IPS-15b (cell line): ENCODE data around the gene CAPN11.

Experiments used
- H3K27me3 ChIP-seq: one replicate; pipeline ENCODE4 v1.6.1; 2013; ENCODE audit warnings: low read length; ENCODE audit not compliant: control insufficient read depth, insufficient read depth
- H3K36me3 ChIP-seq: one replicate; pipeline ENCODE4 v1.6.1; 2013; ENCODE audit warnings: low read length; ENCODE audit not compliant: control insufficient read depth, insufficient read depth
- H3K4me1 ChIP-seq: one replicate; pipeline ENCODE4 v1.6.1; 2013; ENCODE audit warnings: mild to moderate bottlenecking, low read length; ENCODE audit not compliant: control insufficient read depth, insufficient read depth
- H3K4me3 ChIP-seq: one replicate; pipeline ENCODE4 v1.5.1; 2013; ENCODE audit warnings: low read depth, low read length
- H3K9ac ChIP-seq: one replicate; pipeline ENCODE4 v1.6.1; 2013; ENCODE audit warnings: low read depth, mild to moderate bottlenecking, low read length
- H3K9me3 ChIP-seq: one replicate; pipeline ENCODE4 v1.6.1; 2013; ENCODE audit warnings: mild to moderate bottlenecking, low read length; ENCODE audit not compliant: control insufficient read depth, insufficient read depth

Gene CAPN11

DNA sequence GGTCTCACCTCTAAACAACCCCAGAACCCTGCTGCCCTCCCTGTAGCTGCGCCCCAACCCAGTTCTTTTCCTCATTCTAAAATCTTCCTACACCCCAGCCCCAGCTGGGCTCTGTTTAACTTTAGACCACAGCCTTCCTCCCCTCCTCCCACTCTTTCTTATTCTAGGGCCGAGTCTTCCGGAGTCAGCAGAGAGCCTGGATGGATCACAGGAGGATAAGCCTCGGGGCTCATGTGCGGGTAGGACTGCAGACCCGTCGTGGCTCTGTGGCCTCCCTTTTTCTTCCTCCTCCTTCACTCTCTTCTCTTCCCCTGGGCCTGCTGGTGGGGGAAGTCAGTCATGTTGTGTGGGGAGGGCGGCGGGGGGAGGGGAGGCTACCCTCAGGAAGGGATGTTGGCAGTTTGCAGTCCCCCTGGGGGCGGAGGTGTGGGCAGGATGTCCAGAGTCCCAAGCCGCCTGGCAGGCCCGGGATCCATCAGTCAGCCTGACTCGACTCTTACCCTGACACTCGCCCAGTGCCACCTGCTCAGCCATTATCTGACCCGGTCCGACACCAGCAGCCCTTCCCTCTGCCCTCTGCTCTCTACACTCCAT lies 8.1 kb downstream of the CAPN11 start:
- Histone ChIP-seq H3K9ac (peak overlapping the region; percentile 2), H3K4me3 (no peak overlapping the region), H3K27me3 (peaks cover 3% of the 10 kb centered on the region), H3K9me3 (no peaks in the 10 kb centered on the region), H3K4me1 (peaks cover 12% of the 10 kb centered on the region), H3K36me3 (no peaks in the 10 kb centered on the region)

DNA sequence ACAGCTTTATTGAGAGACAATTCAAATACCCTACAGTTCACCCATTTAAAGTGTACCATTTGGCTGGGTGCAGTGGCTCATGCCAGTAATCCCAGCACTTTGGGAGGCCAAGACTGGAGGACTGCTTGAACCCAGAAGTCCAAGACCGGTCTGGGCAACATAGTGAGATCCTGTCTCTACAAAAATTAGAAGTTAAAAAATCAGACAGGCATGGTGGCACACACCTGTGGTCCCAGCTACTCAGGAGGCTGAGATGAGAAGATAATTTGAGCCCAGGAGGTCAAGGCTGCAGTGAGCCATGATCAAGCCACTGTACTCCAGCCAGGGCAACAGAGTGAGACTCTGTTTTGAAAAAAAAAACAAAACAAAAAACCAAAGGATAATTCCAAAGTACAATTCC lies 8.9 kb downstream of the CAPN11 start:
- Histone ChIP-seq H3K9me3 (no peaks in the 10 kb centered on the region), H3K9ac (no peak overlapping the region), H3K4me1 (peaks cover 12% of the 10 kb centered on the region), H3K4me3 (no peak overlapping the region), H3K27me3 (peaks cover 2% of the 10 kb centered on the region), H3K36me3 (no peaks in the 10 kb centered on the region)

DNA sequence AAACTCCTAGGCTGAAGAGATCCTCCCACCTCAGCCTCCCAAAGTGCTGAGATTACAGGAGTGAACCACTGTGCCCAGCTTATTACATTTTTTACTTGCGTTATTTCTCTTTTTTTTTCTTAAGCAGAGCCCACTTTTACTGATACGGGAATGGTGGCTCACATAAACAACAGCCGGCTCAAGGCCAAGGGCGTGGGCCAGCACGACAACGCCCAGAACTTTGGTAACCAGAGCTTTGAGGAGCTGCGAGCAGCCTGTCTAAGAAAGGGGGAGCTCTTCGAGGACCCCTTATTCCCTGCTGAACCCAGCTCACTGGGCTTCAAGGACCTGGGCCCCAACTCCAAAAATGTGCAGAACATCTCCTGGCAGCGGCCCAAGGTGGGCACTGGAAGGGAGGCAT lies 10.5 kb downstream of the CAPN11 start:
- H3K9me3 ChIP-seq, result no peaks in the 10 kb centered on the region
- no peaks in the 10 kb centered on the region for H3K36me3 ChIP-seq
- H3K9ac ChIP-seq, result no peak overlapping the region
- peaks cover 11% of the 10 kb centered on the region for H3K4me1 ChIP-seq
- H3K4me3 ChIP-seq, result no peak overlapping the region
- H3K27me3 ChIP-seq, result no peaks in the 10 kb centered on the region

DNA sequence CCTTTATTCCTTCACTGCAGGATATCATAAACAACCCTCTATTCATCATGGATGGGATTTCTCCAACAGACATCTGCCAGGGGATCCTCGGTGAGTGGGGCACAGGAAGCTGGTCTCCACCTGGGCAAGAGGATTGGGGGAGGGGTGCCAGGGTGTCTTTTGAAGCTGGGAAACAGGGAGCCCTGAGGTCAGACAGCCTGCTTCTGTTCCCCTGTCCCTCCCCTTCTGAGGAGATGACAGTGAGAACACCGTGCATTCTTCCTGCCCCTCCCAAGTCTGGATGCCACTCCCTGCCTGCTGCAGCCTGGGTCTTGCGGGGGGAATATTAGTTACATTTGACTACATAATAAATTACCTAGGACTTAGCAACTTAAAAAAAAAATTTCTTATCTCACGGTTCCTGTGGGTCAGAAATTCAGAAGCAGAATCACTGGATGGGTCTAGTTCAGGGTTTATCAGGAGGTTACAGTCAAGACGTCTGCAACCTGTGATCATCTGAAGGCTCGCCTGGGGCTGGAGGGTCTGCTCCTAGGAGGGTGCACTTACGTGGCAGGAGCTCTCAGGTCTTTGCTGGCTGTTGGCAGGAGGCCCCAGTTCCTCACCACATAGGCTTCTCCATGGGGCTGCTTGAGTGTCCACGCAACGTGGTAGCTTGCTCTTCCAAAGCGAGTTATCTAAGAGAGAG lies 11.4 kb downstream of the CAPN11 start:
- no peaks in the 10 kb centered on the region for H3K36me3 ChIP-seq
- peaks cover 10% of the 10 kb centered on the region for H3K4me1 ChIP-seq
- no peak overlapping the region for H3K9ac ChIP-seq
- no peaks in the 10 kb centered on the region for H3K27me3 ChIP-seq
- no peaks in the 10 kb centered on the region for H3K9me3 ChIP-seq
- no peak overlapping the region for H3K4me3 ChIP-seq

DNA sequence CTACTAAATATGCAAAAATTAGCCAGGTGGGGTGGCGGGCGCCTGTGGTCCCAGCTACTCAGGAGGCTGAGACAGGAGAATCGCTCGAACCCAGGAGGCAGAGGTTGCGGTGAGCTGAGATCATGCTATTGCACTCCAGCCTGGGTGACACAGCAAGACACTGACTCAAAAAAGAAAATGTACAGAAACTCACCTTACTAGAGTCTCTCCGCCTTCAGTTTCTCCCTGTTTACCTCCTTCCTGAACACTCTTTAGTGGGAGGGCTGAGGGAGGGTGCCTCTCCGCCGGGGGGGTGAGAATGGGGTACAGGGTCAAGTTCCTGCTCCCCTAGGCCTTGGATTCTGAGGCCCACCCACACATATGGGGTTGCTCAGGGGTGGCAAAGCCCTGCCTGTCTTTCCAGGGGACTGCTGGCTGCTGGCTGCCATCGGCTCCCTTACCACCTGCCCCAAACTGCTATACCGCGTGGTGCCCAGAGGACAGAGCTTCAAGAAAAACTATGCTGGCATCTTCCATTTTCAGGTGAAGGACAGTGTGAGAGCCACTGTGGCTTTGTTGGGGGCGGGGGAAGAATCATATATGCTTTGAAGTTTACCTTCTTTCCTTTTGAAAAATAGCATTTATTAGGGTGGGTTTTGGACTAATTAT lies 13.4 kb downstream of the CAPN11 start:
- Histone ChIP-seq H3K9me3 (no peaks in the 10 kb centered on the region), H3K27me3 (no peaks in the 10 kb centered on the region), H3K4me3 (no peak overlapping the region), H3K36me3 (no peaks in the 10 kb centered on the region), H3K9ac (no peak overlapping the region), H3K4me1 (peaks cover under 1% of the 10 kb centered on the region)

DNA sequence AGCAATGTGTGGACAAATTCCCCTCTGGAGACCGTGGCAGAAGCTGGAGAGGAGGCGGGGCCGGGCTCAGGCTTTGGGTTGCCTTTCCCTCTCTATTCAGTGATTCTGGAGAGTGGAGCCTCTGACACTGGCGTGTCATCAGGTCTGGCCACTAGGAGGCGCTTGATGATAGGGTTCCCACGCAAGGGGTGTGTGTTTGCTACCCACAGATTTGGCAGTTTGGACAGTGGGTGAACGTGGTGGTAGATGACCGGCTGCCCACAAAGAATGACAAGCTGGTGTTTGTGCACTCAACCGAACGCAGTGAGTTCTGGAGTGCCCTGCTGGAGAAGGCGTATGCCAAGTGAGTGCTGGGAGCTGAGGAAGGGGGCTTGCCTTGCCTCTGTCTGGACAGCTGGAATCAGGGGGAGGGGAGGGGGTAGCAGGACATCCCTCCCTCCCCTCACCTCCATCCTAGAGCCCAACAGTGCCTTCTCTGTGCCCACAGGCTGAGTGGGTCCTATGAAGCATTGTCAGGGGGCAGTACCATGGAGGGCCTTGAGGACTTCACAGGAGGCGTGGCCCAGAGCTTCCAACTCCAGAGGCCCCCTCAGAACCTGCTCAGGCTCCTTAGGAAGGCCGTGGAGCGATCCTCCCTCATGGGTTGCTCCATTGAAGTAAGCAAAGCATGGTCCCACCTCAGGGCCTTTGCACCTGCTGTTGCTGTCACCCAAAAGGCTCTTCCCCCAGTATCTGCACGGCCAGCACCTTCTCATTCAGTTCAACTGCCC lies 14.3 kb downstream of the CAPN11 start:
- Histone ChIP-seq H3K9me3 (no peaks in the 10 kb centered on the region), H3K4me3 (no peak overlapping the region), H3K4me1 (no peaks in the 10 kb centered on the region), H3K27me3 (no peaks in the 10 kb centered on the region), H3K36me3 (no peaks in the 10 kb centered on the region), H3K9ac (no peak overlapping the region)

DNA sequence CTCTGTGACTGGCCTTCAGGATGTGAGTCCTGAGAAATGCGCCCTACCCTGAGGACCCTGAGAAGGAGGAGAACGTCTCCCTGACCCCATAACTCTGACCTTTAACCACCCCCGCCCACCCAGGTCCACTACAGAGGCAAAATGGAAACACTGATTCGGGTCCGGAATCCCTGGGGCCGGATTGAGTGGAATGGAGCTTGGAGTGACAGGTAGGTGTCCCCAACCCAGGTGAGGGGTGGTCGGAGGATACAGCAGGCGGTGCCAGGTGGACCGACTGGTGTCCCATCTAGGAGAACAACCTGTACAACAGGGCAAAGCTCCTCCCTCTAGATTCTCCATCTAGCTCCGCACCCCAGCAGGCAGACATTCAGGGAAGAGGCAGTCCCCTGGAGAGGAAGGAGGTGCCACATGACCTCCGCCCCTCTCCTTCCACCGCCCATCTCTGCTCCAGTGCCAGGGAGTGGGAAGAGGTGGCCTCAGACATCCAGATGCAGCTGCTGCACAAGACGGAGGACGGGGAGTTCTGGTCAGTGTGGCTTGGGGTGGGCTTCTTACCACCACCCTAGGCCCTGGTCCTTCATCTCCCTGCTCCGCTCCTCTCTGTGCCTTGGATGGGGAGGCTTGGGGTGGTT lies 17.6 kb downstream of the CAPN11 start:
- H3K27me3 ChIP-seq, result no peaks in the 10 kb centered on the region

DNA sequence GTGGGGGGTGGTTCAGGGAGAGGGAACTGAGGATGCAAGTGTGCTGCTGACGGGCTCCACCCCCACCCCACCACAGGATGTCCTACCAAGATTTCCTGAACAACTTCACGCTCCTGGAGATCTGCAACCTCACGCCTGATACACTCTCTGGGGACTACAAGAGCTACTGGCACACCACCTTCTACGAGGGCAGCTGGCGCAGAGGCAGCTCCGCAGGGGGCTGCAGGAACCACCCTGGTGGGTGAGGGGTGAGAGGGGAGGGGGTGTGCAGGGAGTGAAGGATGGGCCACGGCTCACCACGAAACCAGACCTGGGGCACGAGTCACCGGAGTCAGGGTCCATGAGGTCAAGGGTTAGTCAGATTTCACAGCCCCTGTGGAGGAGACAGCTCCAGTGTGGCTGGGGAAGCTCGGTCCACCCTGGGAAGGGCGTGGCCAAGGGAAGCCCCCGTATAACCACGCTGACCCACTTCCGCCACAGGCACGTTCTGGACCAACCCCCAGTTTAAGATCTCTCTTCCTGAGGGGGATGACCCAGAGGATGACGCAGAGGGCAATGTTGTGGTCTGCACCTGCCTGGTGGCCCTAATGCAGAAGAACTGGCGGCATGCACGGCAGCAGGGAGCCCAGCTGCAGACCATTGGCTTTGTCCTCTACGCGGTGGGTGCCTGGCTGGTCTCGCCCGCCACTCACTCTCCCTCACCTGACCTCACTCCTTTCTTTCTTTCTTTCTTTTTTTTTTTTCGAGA lies 18.3 kb downstream of the CAPN11 start:
- no peaks in the 10 kb centered on the region for H3K36me3 ChIP-seq
- H3K27me3 ChIP-seq, result no peaks in the 10 kb centered on the region
- no peaks in the 10 kb centered on the region for H3K9me3 ChIP-seq
- H3K9ac ChIP-seq, result no peak overlapping the region
- H3K4me1 ChIP-seq, result no peaks in the 10 kb centered on the region
- H3K4me3 ChIP-seq, result no peak overlapping the region

More for the DNA sequence above, 17.6 kb downstream of the CAPN11 start:
- Histone ChIP-seq H3K9ac (no peak overlapping the region), H3K9me3 (no peaks in the 10 kb centered on the region), H3K4me3 (no peak overlapping the region), H3K36me3 (no peaks in the 10 kb centered on the region), H3K4me1 (no peaks in the 10 kb centered on the region)

DNA sequence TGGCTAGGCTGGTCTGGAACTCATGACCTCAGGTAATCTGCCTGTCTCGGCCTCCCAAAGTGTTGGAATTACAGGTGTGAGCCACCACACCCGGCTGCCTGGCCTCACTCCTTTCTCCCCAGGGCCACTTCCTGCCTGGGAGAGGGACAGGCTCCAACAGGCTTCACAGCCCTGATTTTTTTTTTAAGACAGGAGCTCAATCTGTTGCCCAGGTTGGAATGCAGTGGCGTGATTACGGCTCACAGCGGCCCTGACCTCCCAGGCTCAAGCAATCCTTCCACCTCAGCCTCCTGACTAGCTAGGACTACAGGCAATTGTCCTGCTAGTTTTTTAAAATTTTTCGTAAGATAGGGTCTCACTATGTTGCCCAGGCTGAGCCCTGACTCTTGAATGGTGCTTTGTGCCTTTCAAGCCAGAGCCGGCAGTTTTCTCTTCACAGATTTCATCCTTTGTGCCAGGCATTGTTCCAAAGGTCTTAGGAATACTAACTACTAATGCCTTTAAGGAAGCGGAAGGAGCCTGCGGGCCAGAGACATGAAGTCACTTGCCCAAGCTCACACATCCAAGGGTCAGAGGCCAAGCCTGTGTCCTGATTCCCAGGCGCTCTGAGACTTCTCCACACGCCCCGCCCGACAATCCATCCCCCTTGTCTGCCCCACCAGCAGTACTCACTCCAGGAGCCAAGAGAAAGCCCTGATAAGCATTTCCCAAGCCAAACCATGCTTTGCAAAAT lies 19.2 kb downstream of the CAPN11 start:
- H3K9ac ChIP-seq, result no peak overlapping the region
- no peaks in the 10 kb centered on the region for H3K27me3 ChIP-seq
- no peaks in the 10 kb centered on the region for H3K9me3 ChIP-seq
- no peak overlapping the region for H3K4me3 ChIP-seq
- H3K4me1 ChIP-seq, result no peaks in the 10 kb centered on the region
- H3K36me3 ChIP-seq, result no peaks in the 10 kb centered on the region

DNA sequence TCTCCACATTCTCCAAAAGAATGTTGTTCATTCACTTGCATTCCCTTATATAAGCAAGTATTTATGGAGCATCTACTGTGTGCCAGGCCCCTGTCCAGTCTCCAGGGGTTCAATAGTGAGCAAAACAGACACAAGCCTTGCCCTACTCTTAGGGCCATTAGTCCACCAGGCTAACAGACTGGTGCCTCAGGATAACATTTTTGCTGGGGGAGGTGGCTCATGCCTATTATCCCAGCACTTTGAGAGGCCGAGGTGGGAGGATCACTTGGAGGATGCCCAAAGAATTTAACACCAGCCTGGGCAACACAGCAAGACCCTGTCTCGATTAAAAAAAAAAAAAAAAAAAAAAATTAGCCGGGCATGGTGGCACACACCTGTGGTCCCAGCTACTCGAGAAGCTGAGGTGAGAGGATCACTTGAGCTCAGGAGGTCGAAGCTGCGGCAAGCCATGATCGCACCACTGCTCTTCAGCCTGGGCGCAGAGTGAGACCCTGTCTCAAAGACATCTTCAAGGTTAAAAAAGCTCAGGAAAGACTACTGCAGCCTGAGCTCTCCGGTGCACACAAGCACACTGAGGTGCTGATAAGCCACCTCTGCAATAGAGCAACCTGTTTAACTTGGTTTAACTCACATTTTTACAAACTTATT lies 19.9 kb downstream of the CAPN11 start:
- H3K36me3 ChIP-seq, result no peaks in the 10 kb centered on the region
- no peak overlapping the region for H3K4me3 ChIP-seq
- H3K9ac ChIP-seq, result no peak overlapping the region
- H3K27me3 ChIP-seq, result no peaks in the 10 kb centered on the region
- peaks cover 2% of the 10 kb centered on the region for H3K4me1 ChIP-seq
- no peaks in the 10 kb centered on the region for H3K9me3 ChIP-seq
